Measurements from ENCODE around the gene HP. TPM values are rescaled to one million over a fixed set of nuclear protein-coding genes. Genes with fewer than 3 reads are reported as not detected.

The HP gene
- total RNA-seq, 1 experiment from 2014 or later: 10.0 TPM

DNA sequence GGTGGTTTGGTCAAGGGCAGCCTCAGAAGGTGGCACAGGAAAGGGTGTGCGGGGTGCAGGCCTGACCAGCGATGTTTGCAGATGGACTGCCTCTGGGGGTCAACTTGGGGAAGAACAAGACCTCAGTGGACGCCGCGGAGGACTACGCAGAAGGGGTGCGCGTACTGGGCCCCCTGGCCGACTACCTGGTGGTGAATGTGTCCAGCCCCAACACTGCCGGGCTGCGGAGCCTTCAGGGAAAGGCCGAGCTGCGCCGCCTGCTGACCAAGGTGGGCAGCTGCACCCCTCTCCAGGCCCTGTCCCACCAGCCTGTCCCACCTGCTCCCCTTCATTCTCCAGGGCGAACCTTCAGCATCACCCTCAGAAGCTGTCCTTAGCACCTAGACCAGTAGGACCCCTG, 33.3 kb upstream of the HP start:
- CTCF ChIA-PET: interaction anchor here (0.6 to 2.8 kb wide), 6 partner anchors 11 to 211 kb away, joined by 3 to 9 read pairs (median 4); partner anchors contain the start of gene TXNL4B
- POLR2A ChIA-PET: no interaction called here
- Mint-ChIP-seq H3K9me3 (no peaks in the 10 kb centered on the region), H3K27me3 (ENCODE audit: low read depth) (no peaks in the 10 kb centered on the region), H3K4me3 (no peak overlapping the region), H3K4me1 (no peaks in the 10 kb centered on the region), H3K36me3 (peaks cover 51% of the 10 kb centered on the region), H3K27ac (no peak overlapping the region)
- TF ChIP-seq, protein P1, sequence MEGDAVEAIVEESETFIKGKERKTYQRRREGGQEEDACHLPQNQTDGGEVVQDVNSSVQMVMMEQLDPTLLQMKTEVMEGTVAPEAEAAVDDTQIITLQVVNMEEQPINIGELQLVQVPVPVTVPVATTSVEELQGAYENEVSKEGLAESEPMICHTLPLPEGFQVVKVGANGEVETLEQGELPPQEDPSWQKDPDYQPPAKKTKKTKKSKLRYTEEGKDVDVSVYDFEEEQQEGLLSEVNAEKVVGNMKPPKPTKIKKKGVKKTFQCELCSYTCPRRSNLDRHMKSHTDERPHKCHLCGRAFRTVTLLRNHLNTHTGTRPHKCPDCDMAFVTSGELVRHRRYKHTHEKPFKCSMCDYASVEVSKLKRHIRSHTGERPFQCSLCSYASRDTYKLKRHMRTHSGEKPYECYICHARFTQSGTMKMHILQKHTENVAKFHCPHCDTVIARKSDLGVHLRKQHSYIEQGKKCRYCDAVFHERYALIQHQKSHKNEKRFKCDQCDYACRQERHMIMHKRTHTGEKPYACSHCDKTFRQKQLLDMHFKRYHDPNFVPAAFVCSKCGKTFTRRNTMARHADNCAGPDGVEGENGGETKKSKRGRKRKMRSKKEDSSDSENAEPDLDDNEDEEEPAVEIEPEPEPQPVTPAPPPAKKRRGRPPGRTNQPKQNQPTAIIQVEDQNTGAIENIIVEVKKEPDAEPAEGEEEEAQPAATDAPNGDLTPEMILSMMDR (IDR thresholded peaks at IDR 0.05): peak; percentile 86
- no peak for TF ChIP-seq ZNF425 (CRISPR knock-in tag; conservative IDR thresholded peaks at IDR 0.05)
- ATAC-seq (peak; percentile 98), DNase-seq (ENCODE audit: low spot score) (peak; percentile 80)

DNA sequence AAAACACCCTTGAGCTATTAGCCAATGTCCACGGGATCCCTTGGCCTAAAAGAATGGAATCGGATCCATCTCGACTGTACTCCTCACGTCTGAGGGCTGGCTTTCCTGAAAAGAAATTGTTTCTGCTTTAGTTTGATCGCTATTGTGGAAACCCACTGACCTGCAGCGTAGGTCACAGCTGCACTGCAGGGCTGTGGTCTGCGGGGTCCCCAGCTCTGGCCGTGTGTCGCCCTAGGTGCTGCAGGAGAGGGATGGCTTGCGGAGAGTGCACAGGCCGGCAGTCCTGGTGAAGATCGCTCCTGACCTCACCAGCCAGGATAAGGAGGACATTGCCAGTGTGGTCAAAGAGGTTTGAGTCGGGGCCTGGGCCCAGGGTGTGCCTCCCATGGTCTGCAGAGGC, 32.2 kb upstream of the HP start:
- Mint-ChIP-seq H3K9me3 (no peaks in the 10 kb centered on the region), H3K27ac (no peak overlapping the region), H3K36me3 (peaks cover 42% of the 10 kb centered on the region), H3K27me3 (ENCODE audit: low read depth) (no peaks in the 10 kb centered on the region), H3K4me3 (no peak overlapping the region), H3K4me1 (no peaks in the 10 kb centered on the region)
- DNase-seq (ENCODE audit: low spot score) (no peak), ATAC-seq (no peak)
- POLR2A ChIA-PET: no interaction called here
- TF ChIP-seq USF2 (CRISPR knock-in tag; IDR thresholded peaks at IDR 0.05): no peak
- TF ChIP-seq JAZF1 (CRISPR knock-in tag; IDR thresholded peaks at IDR 0.05): no peak
- no peak for TF ChIP-seq MXD4 (CRISPR knock-in tag; IDR thresholded peaks at IDR 0.05; ENCODE audit: borderline replicate concordance)
- TF ChIP-seq ZNF232 (CRISPR knock-in tag; IDR thresholded peaks at IDR 0.05): no peak
- TF ChIP-seq ZNF671 (CRISPR knock-in tag; IDR thresholded peaks at IDR 0.05): no peak
- no peak for TF ChIP-seq CREB1 (CRISPR knock-in tag; IDR thresholded peaks at IDR 0.05)
- no peak for TF ChIP-seq HMGA2 (CRISPR knock-in tag; IDR thresholded peaks at IDR 0.05)
- no peak for TF ChIP-seq ZNF219 (CRISPR knock-in tag; IDR thresholded peaks at IDR 0.05; ENCODE audit: borderline replicate concordance)
- TF ChIP-seq NFATC4 (CRISPR knock-in tag; IDR thresholded peaks at IDR 0.05): no peak
- CTCF ChIA-PET: interaction anchor here (1.5 to 2.8 kb wide), 3 partner anchors 10 to 72 kb away, joined by 4 to 9 read pairs (median 9); no protein-coding TSS in a partner anchor

- Mint-ChIP-seq H3K4me3 (no peak overlapping the region), H3K36me3 (peaks cover 43% of the 10 kb centered on the region), H3K27me3 (ENCODE audit: low read depth) (no peaks in the 10 kb centered on the region), H3K9me3 (no peaks in the 10 kb centered on the region), H3K27ac (0 out of 2 replicates have a peak overlapping the region, but pooled peaks have one; percentile 53), H3K4me1 (no peaks in the 10 kb centered on the region)
- no peak for ATAC-seq
- CTCF ChIA-PET: no interaction called here
- DNase-seq (ENCODE audit: low spot score): no peak
- TF ChIP-seq, protein P2, sequence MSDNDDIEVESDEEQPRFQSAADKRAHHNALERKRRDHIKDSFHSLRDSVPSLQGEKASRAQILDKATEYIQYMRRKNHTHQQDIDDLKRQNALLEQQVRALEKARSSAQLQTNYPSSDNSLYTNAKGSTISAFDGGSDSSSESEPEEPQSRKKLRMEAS (CRISPR knock-in tag; IDR thresholded peaks at IDR 0.05): no peak
- 0 out of 2 replicates have a peak, but pooled peaks have one; percentile 26 for TF ChIP-seq GABPB1 (CRISPR knock-in tag; IDR thresholded peaks at IDR 0.05)
- POLR2A ChIA-PET: no interaction called here
Measured at GRCh38 chr16:72023962-72024361, 30.3 kb upstream of the HP start.

GRCh38 chr16:72024862-72025382, 29.4 kb upstream of the HP start:
- no peaks in the 10 kb centered on the region for H3K4me1 Mint-ChIP-seq
- DNase-seq (ENCODE audit: low spot score) (no peak), ATAC-seq (no peak)
- H3K36me3 Mint-ChIP-seq: peaks cover 37% of the 10 kb centered on the region
- H3K4me3 Mint-ChIP-seq: no peak overlapping the region
- no peak overlapping the region; the same call in 1 of the 2 replicates for H3K27ac Mint-ChIP-seq
- no peaks in the 10 kb centered on the region for H3K9me3 Mint-ChIP-seq
- ChIA-PET CTCF (no interaction called here), POLR2A (interaction anchor here (0.6 kb wide), 1 partner anchor 10 kb away, joined by 3 read pairs; no protein-coding TSS in a partner anchor)
- H3K27me3 Mint-ChIP-seq (ENCODE audit: low read depth): no peaks in the 10 kb centered on the region
- TF ChIP-seq ATF2 (CRISPR knock-in tag; IDR thresholded peaks at IDR 0.05; ENCODE audit: borderline replicate concordance, low read depth): no peak
- TF ChIP-seq, protein P3, sequence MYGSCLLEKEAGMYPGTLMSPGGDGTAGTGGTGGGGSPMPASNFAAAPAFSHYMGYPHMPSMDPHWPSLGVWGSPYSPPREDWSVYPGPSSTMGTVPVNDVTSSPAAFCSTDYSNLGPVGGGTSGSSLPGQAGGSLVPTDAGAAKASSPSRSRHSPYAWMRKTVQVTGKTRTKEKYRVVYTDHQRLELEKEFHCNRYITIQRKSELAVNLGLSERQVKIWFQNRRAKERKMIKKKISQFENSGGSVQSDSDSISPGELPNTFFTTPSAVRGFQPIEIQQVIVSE (CRISPR knock-in tag; IDR thresholded peaks at IDR 0.05; ENCODE audit: borderline replicate concordance): no peak
- no peak for TF ChIP-seq TCF7 (CRISPR knock-in tag; IDR thresholded peaks at IDR 0.05; ENCODE audit: low read depth)
- no peak for TF ChIP-seq RORB (CRISPR knock-in tag; IDR thresholded peaks at IDR 0.05)
- TF ChIP-seq, protein P4, sequence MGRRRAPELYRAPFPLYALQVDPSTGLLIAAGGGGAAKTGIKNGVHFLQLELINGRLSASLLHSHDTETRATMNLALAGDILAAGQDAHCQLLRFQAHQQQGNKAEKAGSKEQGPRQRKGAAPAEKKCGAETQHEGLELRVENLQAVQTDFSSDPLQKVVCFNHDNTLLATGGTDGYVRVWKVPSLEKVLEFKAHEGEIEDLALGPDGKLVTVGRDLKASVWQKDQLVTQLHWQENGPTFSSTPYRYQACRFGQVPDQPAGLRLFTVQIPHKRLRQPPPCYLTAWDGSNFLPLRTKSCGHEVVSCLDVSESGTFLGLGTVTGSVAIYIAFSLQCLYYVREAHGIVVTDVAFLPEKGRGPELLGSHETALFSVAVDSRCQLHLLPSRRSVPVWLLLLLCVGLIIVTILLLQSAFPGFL (CRISPR knock-in tag; IDR thresholded peaks at IDR 0.05; ENCODE audit: borderline replicate concordance): no peak
- no peak for TF ChIP-seq SMAD4 (CRISPR knock-in tag; IDR thresholded peaks at IDR 0.05)
- TF ChIP-seq NR2C2 (CRISPR knock-in tag; IDR thresholded peaks at IDR 0.05): no peak
- TF ChIP-seq KAT7 (CRISPR knock-in tag; IDR thresholded peaks at IDR 0.05; ENCODE audit: borderline replicate concordance): no peak
- TF ChIP-seq FOXP1 (CRISPR knock-in tag; IDR thresholded peaks at IDR 0.05; ENCODE audit: borderline replicate concordance): no peak
